Heart right ventricle (tissue), 16 donors: ENCODE results near the gene FAIM2. TPM values are rescaled to one million over a fixed set of nuclear protein-coding genes. Genes with fewer than 3 reads are reported as not detected.

Experiments used
- ATAC-seq, 8 donors: fragments of 200-7000 bp; cut with Tn5 transposase; one replicate each; pipeline ENCODE4 v1.9.1; 2020; ENCODE audit warnings: mild to moderate bottlenecking in 8 of 8, moderate library complexity in 8 of 8, moderate number of reproducible peaks in 1 of 8
- DNase-seq, 2 donors: peaks; one replicate each; pipeline ENCODE4 v3.0.0-alpha.2; 2020
- H3K27ac ChIP-seq, 10 donors: fragments of 200-600 bp; sonication (generic) in 2 of 10; one replicate each; pipeline versions ENCODE4 v1.5.0 to v1.8.0; 2020 to 2022; ENCODE audit warnings: mild to moderate bottlenecking in 3 of 10
- H3K27me3 ChIP-seq, 7 donors: fragments of 200-600 bp; one replicate each; pipeline ENCODE4 v1.8.0; 2021 to 2022; ENCODE audit warnings: mild to moderate bottlenecking in 2 of 7
- H3K36me3 ChIP-seq, 9 donors: fragments of 200-600 bp; sonication (generic) in 1 of 9; one replicate each; pipeline versions ENCODE4 v1.5.0 to v1.8.0; 2020 to 2022; ENCODE audit warnings: mild to moderate bottlenecking in 2 of 9
- H3K4me1 ChIP-seq, 9 donors: fragments of 200-600 bp; sonication (generic) in 1 of 9; one replicate each; pipeline versions ENCODE4 v1.5.0 to v1.8.0; 2020 to 2022; ENCODE audit warnings: mild to moderate bottlenecking in 4 of 9
- H3K4me3 ChIP-seq, 10 donors: fragments of 200-600 bp; sonication (generic) in 2 of 10; one replicate each; pipeline versions ENCODE4 v1.5.0 to v1.8.0; 2020 to 2022; ENCODE audit warnings: mild to moderate bottlenecking in 7 of 10, moderate library complexity in 2 of 10
- H3K9me3 ChIP-seq, 11 donors: fragments of 200-600 bp in 10 of 11; sonication (generic) in 2 of 11; one replicate each; pipeline versions ENCODE4 v1.5.0 to v1.8.0; 2013 to 2022; ENCODE audit warnings: mild to moderate bottlenecking in 2 of 11, control low read depth in 1 of 11, moderate library complexity in 1 of 11
- CTCF ChIP-seq, 9 donors: fragments of 200-600 bp; sonication (generic) in 2 of 9; IDR thresholded peaks; one replicate each; pipeline versions ENCODE4 v1.5.0 to v1.8.0; 2021 to 2022; ENCODE audit warnings: antibody characterized with exemption in 9 of 9, mild to moderate bottlenecking in 5 of 9, moderate library complexity in 1 of 9
- WGBS, 2 donors: extraction: QIAGEN DNeasy Blood & Tissue Kit; methylation state at CpG; one replicate each; pipeline ENCODE4 v1.1.7; 2013; ENCODE audit warnings: inconsistent platforms in 1 of 2; 5-methylcytosine and 5-hydroxymethylcytosine counted together
- intact Hi-C, 10 donors: fragments of 100-400 bp; cut with DNase I; formaldehyde crosslinking; loops; one replicate each; pipeline versions ENCODE4 v1.11.1 to v1.14.2; 2022
- polyA plus RNA-seq, 2 donors: library from polyadenylated mRNA; stranded (reverse); fragments of 200-250 nt; gene quantifications; one replicate each; pipeline ENCODE4 v1.2.3, GENCODE V29; 2013
- total RNA-seq, 10 donors: library from RNA; stranded (reverse); fragmentation: NEBNext Ultra II Directional in 3 of 10; extraction: Animal tissue kit (Norgen Biotek cat#: 25700) in 3 of 10; gene quantifications; one replicate each; pipeline versions ENCODE4 v1.2.1 to v1.2.4, GENCODE V29; 2021 to 2023
- donor health status: Arrhythmogenic right ventricular cardiomyopathy.
- donor health status: ischemic (EF 13 %, LVEDD 7.1; RV severe dilation, severe dysfunction).
- donor health status: healthy with polysubstance abuse.
- donor health status: DM: no; HTN: yes; CAD: no.
- donor health status: DM: no; HTN: no; CAD: no.
- donor health status: ischemic (EF 25% LVEDD 6.9; RV normal size, moderate dysfunction).
- donor health status: ischemic (EF 25% LVEDD 5.7; RV mildly dilated, moderate dysfunction).
- donor health status: healthy.
- donor health status: DM: yes; HTN: yes; CAD: no.
- donor health status: Ischemic cardiomyopathy.
- donor health status: ischemic (EF 35%, LVEDD 5.7; RV mildly dilated, moderate dysfunction).
- donor health status: nonischemic (EF 11% LVEDD 7.7; RV severe dilation, severe dysfunction).
- donor health status: DM: yes; HTN: yes; CAD: no.
- donor health status: PGD.
- donor health status: ischemic (EF 29% LVEDD 5.4; RV normal size, mild dysfunction).
- donor health status: nonischemic (EF 23%, LVEDD 6.1; RV moderate dilation, normal function).

The FAIM2 gene
- total and polyA plus RNA-seq, 12 donors, result 1.2 to 15.0 (median 3.5) TPM

- TF ChIP-seq CTCF (IDR thresholded peaks at IDR 0.05), result no peak
- Histone ChIP-seq H3K36me3 (no peaks in the 10 kb centered on the region), H3K4me1 (no peaks in the 10 kb centered on the region), H3K4me3 (no peak overlapping the region), H3K27me3 (peaks cover 0 to 20% (median 0%) of the 10 kb centered on the region in 7 donors), H3K27ac (no peak overlapping the region), H3K9me3 (no peaks in the 10 kb centered on the region)
- intact Hi-C loops, result loop anchor here in 1 of 10 donors (2.0 kb wide), 1 partner anchor 40 kb away; no protein-coding TSS in a partner anchor
- ATAC-seq, result no peak
- 79 to 83% methylated on average over 2 of the region's 2 CpGs for WGBS, 2 donors
- DNase-seq, result no peak
Observed at GRCh38 chr12:49891012-49891411, 12.7 kb downstream of the FAIM2 start.

- no peak overlapping the region for H3K27ac ChIP-seq
- no peak for ATAC-seq
- no peaks in the 10 kb centered on the region for H3K36me3 ChIP-seq
- intact Hi-C loops, result loop anchor here in 1 of 10 donors (2.0 kb wide), 1 partner anchor 39 kb away; no protein-coding TSS in a partner anchor
- no peaks in the 10 kb centered on the region for H3K9me3 ChIP-seq
- no peak for TF ChIP-seq CTCF (IDR thresholded peaks at IDR 0.05)
- WGBS, 2 donors, result 86 to 87% methylated on average over 3 to 4 of the region's 4 CpGs
- DNase-seq, result no peak
- H3K4me3 ChIP-seq, result no peak overlapping the region
- H3K4me1 ChIP-seq, result no peaks in the 10 kb centered on the region
- peaks cover 0 to 20% (median 3%) of the 10 kb centered on the region in 7 donors for H3K27me3 ChIP-seq
Observed at GRCh38 chr12:49890096-49890461, 13.6 kb downstream of the FAIM2 start.

- WGBS, 2 donors, result 84 to 93% methylated on average over 10 of the region's 10 CpGs
- peaks cover 0 to 25% (median 8%) of the 10 kb centered on the region in 7 donors for H3K27me3 ChIP-seq
- H3K36me3 ChIP-seq, result no peaks in the 10 kb centered on the region
- ATAC-seq (no peak), DNase-seq (no peak)
- H3K4me1 ChIP-seq, result no peaks in the 10 kb centered on the region
- H3K9me3 ChIP-seq, result no peaks in the 10 kb centered on the region
- no peak overlapping the region for H3K4me3 ChIP-seq
- no peak overlapping the region for H3K27ac ChIP-seq
- no peak for TF ChIP-seq CTCF (IDR thresholded peaks at IDR 0.05)
- intact Hi-C loops, result loop anchor here in 1 of 10 donors (2.0 kb wide), 1 partner anchor 39 kb away; no protein-coding TSS in a partner anchor
Observed at GRCh38 chr12:49889361-49890095, 14.2 kb downstream of the FAIM2 start.

- no peak for DNase-seq
- no peak for TF ChIP-seq CTCF (IDR thresholded peaks at IDR 0.05)
- Histone ChIP-seq H3K27ac (no peak overlapping the region), H3K27me3 (peaks cover 0 to 34% (median 9%) of the 10 kb centered on the region in 7 donors), H3K36me3 (no peaks in the 10 kb centered on the region), H3K4me3 (no peak overlapping the region), H3K9me3 (no peaks in the 10 kb centered on the region), H3K4me1 (no peaks in the 10 kb centered on the region)
- no peak for ATAC-seq
- intact Hi-C loops, result no loop called here
- 94 to 98% methylated on average over 13 of the region's 13 CpGs for WGBS, 2 donors
Observed at GRCh38 chr12:49888461-49889151, 15.1 kb downstream of the FAIM2 start.
